Lung (tissue), 12 donors: ENCODE results near the gene HIVEP1. TPM values are rescaled to one million over a fixed set of nuclear protein-coding genes. Genes with fewer than 3 reads are reported as not detected.

Experiments
- ATAC-seq: fragments of 200-7000 bp; cut with Tn5 transposase; one replicate; pipeline ENCODE4 v1.9.1; 2020; ENCODE audit warnings: moderate number of reproducible peaks; ENCODE audit not compliant: insufficient read depth, low FRiP score
- DNase-seq, 3 donors: peaks; one replicate each; pipeline ENCODE4 v3.0.0-alpha.2; 2013 to 2017
- H3K27ac ChIP-seq, 2 donors: one replicate each; pipeline ENCODE4 v1.5.1; 2013; ENCODE audit warnings: mild to moderate bottlenecking in 2 of 2, moderate library complexity in 2 of 2, control low read depth in 1 of 2, inconsistent platforms in 1 of 2, low read depth in 1 of 2, low read length in 1 of 2
- H3K27me3 ChIP-seq, 3 donors: one replicate each; pipeline ENCODE4 v1.5.1; 2013; ENCODE audit warnings: low read length in 2 of 3; ENCODE audit not compliant: control insufficient read depth in 3 of 3, insufficient read depth in 3 of 3
- H3K36me3 ChIP-seq, 4 donors: one replicate each; pipeline ENCODE4 v1.5.1; 2013; ENCODE audit warnings: low read length in 4 of 4, mild to moderate bottlenecking in 1 of 4, moderate library complexity in 1 of 4; ENCODE audit not compliant: control insufficient read depth in 4 of 4, insufficient read depth in 4 of 4
- H3K4me1 ChIP-seq, 5 donors: one replicate each; pipeline ENCODE4 v1.5.1; 2013; ENCODE audit warnings: low read length in 5 of 5, mild to moderate bottlenecking in 2 of 5, moderate library complexity in 1 of 5; ENCODE audit not compliant: control insufficient read depth in 5 of 5, insufficient read depth in 5 of 5
- H3K4me3 ChIP-seq: one replicate; pipeline ENCODE4 v1.5.1; 2013; ENCODE audit warnings: mild to moderate bottlenecking, control low read depth, moderate library complexity
- H3K9ac ChIP-seq, 2 donors: one replicate each; pipeline ENCODE4 v1.5.1; 2013; ENCODE audit warnings: low read length in 2 of 2, control low read depth in 1 of 2; ENCODE audit not compliant: insufficient read depth in 1 of 2
- H3K9me3 ChIP-seq, 4 donors: one replicate each; pipeline ENCODE4 v1.5.1; 2013; ENCODE audit warnings: low read length in 3 of 4, mild to moderate bottlenecking in 1 of 4, moderate library complexity in 1 of 4; ENCODE audit not compliant: control insufficient read depth in 4 of 4, insufficient read depth in 3 of 4
- CTCF ChIP-seq: IDR thresholded peaks from 2 replicates; pipeline ENCODE4 v1.5.1; 2012; ENCODE audit warnings: mild to moderate bottlenecking; ENCODE audit errors: control extremely low read depth, extremely low read depth
- WGBS, 2 donors: extraction: QIAGEN DNeasy Blood & Tissue Kit; methylation state at CpG; one replicate each; pipeline ENCODE4 v1.1.7; 2013; 5-methylcytosine and 5-hydroxymethylcytosine counted together
- polyA plus RNA-seq, 2 donors: library from polyadenylated mRNA; stranded (reverse); fragments of 200-250 nt; gene quantifications; one replicate each; pipeline ENCODE4 v1.2.1, GENCODE V29; 2013
- total RNA-seq, 2 donors: library from RNA; depleted of rRNA in 1 of 2; stranded (reverse); fragments of >200 nt in 1 of 2; gene quantifications; one replicate each; pipeline ENCODE4 v1.2.1, GENCODE V29; 2014 to 2021
- donor health status: control.
- donor health status: control.
- donor health status: Bipolar disorder and iron deficiency.
- donor health status: healthy.
- donor health status: DM: yes; HTN: yes; CAD: no.

HIVEP1 gene
- total and polyA plus RNA-seq, 4 donors = 3.1 to 49.6 (median 20.5) TPM

- no peak for TF ChIP-seq CTCF
- WGBS, 2 donors = 82 to 95% methylated on average over 4 of the region's 4 CpGs
- no peak for ATAC-seq
Measured at GRCh38 chr6:12136905-12137304, 124.8 kb downstream of the HIVEP1 start.

DNA sequence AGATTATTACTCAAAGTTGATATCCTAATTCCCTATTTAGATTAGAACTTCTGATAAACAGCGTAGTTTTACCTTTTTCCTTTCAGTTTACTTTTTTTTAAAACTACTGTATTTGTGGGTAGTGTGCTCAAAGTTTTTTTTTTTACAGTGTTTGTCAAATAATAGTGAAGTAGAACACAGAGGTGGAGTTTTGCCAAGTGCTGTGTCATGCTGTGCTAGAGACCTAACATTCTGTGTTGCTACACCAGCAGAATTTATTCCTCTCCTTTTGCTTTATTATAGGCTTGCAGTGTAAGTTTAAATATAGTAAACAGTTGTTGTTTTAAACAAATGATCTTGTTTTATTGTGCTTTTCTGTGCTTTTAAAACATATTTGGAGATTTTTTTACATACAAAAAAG, 125.4 kb downstream of the HIVEP1 start:
- Histone ChIP-seq H3K36me3 (peaks cover 3 to 25% (median 19%) of the 10 kb centered on the region in 4 donors), H3K27me3 (no peaks in the 10 kb centered on the region), H3K4me3 (no peak overlapping the region), H3K9me3 (peaks cover 0 to 2% (median 0%) of the 10 kb centered on the region in 4 donors), H3K9ac (no peak overlapping the region), H3K27ac (no peak overlapping the region), H3K4me1 (no peaks in the 10 kb centered on the region)
- ATAC-seq (no peak), DNase-seq (peak in 2 of 3 donors; percentile 47 to 67)
- 50 to 74% methylated on average over 1 of the region's 1 CpG for WGBS, 2 donors
- TF ChIP-seq CTCF = no peak

More at GRCh38 chr6:12136905-12137304, 124.8 kb downstream of the HIVEP1 start:
- Histone ChIP-seq H3K27me3 (no peaks in the 10 kb centered on the region), H3K27ac (no peak overlapping the region), H3K9me3 (peaks cover 0 to 2% (median 0%) of the 10 kb centered on the region in 4 donors), H3K9ac (no peak overlapping the region), H3K4me3 (no peak overlapping the region), H3K36me3 (peaks cover 3 to 25% (median 19%) of the 10 kb centered on the region in 4 donors), H3K4me1 (no peaks in the 10 kb centered on the region)
- no peak for DNase-seq

- Histone ChIP-seq H3K36me3 (peaks cover 3 to 25% (median 19%) of the 10 kb centered on the region in 4 donors), H3K27ac (no peak overlapping the region), H3K9me3 (peaks cover 0 to 2% (median 0%) of the 10 kb centered on the region in 4 donors), H3K27me3 (no peaks in the 10 kb centered on the region), H3K4me3 (no peak overlapping the region), H3K9ac (no peak overlapping the region), H3K4me1 (no peaks in the 10 kb centered on the region)
- WGBS, 2 donors = 87 to 91% methylated on average over 1 of the region's 1 CpG
- DNase-seq = no peak
- no peak for TF ChIP-seq CTCF
- ATAC-seq = no peak
Measured at GRCh38 chr6:12138381-12138780, 126.3 kb downstream of the HIVEP1 start.

DNA sequence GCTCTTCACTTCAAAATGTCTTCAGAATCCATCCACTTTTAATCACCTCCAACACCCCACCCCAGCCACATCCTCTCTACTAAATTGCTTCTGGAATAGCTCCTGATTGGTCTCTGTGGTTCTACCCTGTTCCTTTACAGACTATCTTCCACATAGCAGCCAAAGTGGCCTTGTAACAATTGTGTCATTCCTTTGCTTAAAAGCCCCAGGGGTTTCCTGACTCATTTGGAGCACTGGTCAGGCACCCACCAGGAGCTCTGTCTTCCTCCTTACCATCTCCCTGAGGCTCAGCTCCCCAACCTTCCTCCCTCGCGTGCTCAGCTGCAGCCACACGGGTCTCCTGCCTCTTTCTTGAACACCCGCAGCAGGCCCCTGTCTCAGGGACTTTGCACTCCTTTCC, 126.8 kb downstream of the HIVEP1 start:
- WGBS, 2 donors = 97 to 99% methylated on average over 4 of the region's 4 CpGs
- no peak for ATAC-seq
- peaks cover 3 to 25% (median 19%) of the 10 kb centered on the region in 4 donors for H3K36me3 ChIP-seq

More for the DNA sequence above, 126.8 kb downstream of the HIVEP1 start:
- Histone ChIP-seq H3K9me3 (peaks cover 0 to 2% (median under 1%) of the 10 kb centered on the region in 4 donors), H3K4me3 (no peak overlapping the region), H3K27me3 (no peaks in the 10 kb centered on the region), H3K9ac (no peak overlapping the region), H3K27ac (no peak overlapping the region), H3K4me1 (no peaks in the 10 kb centered on the region)
- no peak for TF ChIP-seq CTCF
- no peak for DNase-seq
